Uterine smooth muscle cell (primary cell): ENCODE measurements around the gene ZNF333. TPM values are rescaled to one million over a fixed set of nuclear protein-coding genes. Genes with fewer than 3 reads are reported as not detected.

Experiments used
- total RNA-seq: library from RNA; depleted of rRNA; stranded (reverse); fragments of >200 nt; gene quantifications from 2 replicates; pipeline ENCODE4 v1.2.3, GENCODE V29; 2014

Gene ZNF333
- 28.2 and 29.8 TPM in 2 replicates for total RNA-seq

DNA sequence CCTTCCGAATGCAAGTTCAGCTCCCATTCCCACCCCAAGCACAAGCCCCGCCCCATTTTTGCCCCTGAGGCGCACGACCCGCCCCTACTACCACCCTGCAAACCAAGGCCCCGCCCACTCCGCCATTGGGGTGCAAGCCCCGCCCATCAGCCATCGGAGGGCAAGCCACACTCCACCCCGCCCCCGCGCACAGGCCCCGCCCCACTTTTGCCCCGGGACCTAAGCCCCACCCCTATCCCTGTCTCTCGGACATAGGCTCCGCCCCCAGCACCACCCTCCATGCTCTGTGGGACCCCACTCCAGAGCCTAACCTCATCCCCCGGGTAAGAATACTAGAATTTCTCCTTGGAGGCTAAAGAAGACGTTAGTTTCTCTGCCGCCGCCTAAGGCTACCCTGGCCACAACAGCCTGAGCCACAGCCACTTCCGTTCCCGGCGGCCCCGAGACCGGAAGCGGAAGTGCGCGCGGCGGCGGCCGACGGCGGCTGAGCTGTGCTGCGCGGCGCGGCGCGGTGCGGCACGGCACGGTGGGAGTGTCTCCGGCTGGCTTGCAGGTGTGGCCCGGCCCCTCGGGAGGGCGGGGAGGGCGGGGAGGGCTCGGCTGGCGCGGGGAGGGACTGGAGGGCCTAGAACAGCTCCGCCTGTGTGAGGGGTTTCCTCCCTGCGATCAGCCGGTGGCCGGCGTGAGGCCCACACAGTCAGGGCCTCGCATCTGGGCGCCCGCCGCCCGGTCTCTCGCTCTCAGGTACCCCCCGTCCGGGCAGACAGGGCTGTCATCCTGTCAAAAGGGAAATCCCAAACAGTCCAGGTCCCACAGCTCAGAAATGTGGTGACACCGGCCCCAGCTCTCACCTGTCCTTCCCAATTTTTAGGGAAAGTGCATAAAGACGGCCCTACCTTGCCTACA lies at the start of gene ZNF333:
Gene ZNF333 (plus strand): TSS at position 451 of the 906 bp plus-strand sequence. CDS start 3,444 bp downstream, outside the sequence.

DNA sequence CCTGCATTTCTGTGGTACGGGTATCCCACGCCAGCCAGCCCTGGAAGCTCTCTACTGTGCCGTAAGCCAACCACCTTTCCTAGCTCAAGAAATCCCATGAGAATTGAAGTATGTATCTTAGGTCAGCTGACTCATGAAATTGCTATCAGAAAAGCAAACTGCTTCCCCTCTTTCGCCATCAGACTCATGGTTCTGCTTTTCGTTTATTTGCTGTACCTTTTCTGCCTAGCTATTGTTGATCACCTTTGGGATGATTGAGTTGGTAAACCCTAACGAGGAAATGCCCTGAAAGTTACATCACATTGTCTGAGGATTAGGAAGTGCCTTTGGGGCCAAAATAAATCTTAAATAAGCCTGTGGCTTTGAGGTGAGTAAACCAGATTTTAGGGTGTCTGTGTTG lies 15.1 kb upstream of the ZNF333 start, which contains the start of gene ADGRE3:
Gene ADGRE3 (minus strand): TSS at position 81 of the 400 bp plus-strand sequence. CDS start 74 bp downstream, at position 7.

DNA sequence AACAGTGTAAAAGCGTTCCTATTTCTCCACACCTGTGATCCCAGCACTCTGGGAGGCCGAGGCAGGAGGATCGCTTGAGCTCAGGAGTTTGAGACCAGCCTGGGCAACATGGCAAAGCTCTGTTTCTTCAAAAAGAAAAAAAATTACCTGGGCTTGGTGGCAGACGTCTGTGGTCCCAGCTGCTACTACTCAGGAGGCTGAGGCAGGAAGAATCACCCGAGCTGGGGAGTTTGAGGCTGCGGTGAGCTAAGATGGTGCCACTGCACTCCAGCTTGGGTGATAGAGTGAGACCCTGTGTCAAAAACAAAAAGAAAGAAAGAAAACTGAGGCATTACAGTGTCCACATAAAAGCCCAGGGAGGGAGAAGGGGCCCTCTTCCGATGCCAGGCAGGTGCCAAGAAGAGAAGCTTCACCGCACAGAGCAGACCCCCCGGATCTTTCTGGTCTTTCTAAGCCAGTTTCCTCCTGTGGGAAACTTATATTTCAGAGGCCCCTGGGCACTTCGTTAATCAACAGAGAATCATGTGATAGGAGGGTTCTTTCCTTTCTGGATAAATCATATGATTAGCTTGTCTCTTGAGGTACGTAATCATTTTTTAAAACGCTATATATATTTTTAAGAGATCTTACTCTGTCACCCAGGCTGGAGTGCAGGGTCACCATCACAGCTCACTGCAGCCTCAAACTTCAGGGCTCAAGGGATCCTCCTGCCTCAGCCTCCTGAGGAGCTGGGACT lies 88.4 kb downstream of the ZNF333 start, which contains the start of gene ADGRE2:
Gene ADGRE2 (minus strand): TSS at position 451 of the 736 bp plus-strand sequence. CDS start 1,804 bp downstream, outside the sequence.

Other genes starting within 250 kb of the ZNF333 start
- 5.2 and 6.1 TPM in 2 replicates for gene PTGER1, start 214.7 kb upstream of the ZNF333 start, total RNA-seq
- 181 and 189 TPM in 2 replicates for gene GIPC1, start 193.9 kb upstream of the ZNF333 start, total RNA-seq
- gene DNAJB1, start 171.7 kb upstream of the ZNF333 start, total RNA-seq = 64.2 and 68.7 TPM in 2 replicates
- gene TECR, start 160.5 kb upstream of the ZNF333 start, total RNA-seq = 22.7 and 25.2 TPM in 2 replicates
- 243 and 282 TPM in 2 replicates for gene NDUFB7, start 118.0 kb upstream of the ZNF333 start, total RNA-seq
- 0.12 TPM in 1 of 2 replicates, not detected in the other for gene CLEC17A, start 107.0 kb upstream of the ZNF333 start, total RNA-seq
- under 0.01 TPM in 1 of 2 replicates, not detected in the other for gene ADGRE3, start 15.2 kb upstream of the ZNF333 start, total RNA-seq
- gene ADGRE2, start 88.5 kb downstream of the ZNF333 start, total RNA-seq = 0.11 and 0.12 TPM in 2 replicates
- not detected in 2 replicates for gene OR7A5, start 145.1 kb downstream of the ZNF333 start, total RNA-seq
- not detected in 2 replicates for gene OR7C1, start 145.1 kb downstream of the ZNF333 start, total RNA-seq
- not detected in 2 replicates for gene OR7A10, start 158.9 kb downstream of the ZNF333 start, total RNA-seq
- not detected in 2 replicates for gene OR7A17, start 196.1 kb downstream of the ZNF333 start, total RNA-seq